GM12864 (cell line): ENCODE measurements around the gene FAM78A.

Source experiments
- DNase-seq: peaks from one replicate; pipeline ENCODE4 v3.0.0-alpha.2; 2011; ENCODE audit warnings: low read depth
- H3K4me3 ChIP-seq: 2 replicates; pipeline ENCODE4 v1.5.1; 2011; ENCODE audit warnings: mild to moderate bottlenecking, low read depth, low read length, control low read depth
- CTCF ChIP-seq: IDR thresholded peaks from 2 replicates; pipeline ENCODE4 v1.5.1; 2011; ENCODE audit warnings: low read depth, mild to moderate bottlenecking, moderate library complexity, low read length, control low read depth, inconsistent platforms; ENCODE audit errors: missing control alignments

FAM78A gene

GRCh38 chr9:131239161-131239975, 36.9 kb downstream of the FAM78A start:
- no peak overlapping the region for H3K4me3 ChIP-seq
- TF ChIP-seq CTCF, result no peak
- no peak for DNase-seq

GRCh38 chr9:131238402-131239021, 37.8 kb downstream of the FAM78A start:
- DNase-seq, result no peak
- no peak for TF ChIP-seq CTCF
- no peak overlapping the region for H3K4me3 ChIP-seq

GRCh38 chr9:131237931-131238401, 38.3 kb downstream of the FAM78A start:
- DNase-seq, result peak; percentile 74
- no peak overlapping the region; the same call in 1 of the 2 replicates for H3K4me3 ChIP-seq
- no peak for TF ChIP-seq CTCF

GRCh38 chr9:131237291-131237690, 39.0 kb downstream of the FAM78A start:
- DNase-seq, result no peak
- H3K4me3 ChIP-seq, result no peak overlapping the region
- TF ChIP-seq CTCF, result no peak

- no peak for TF ChIP-seq CTCF
- DNase-seq, result no peak
These were observed 39.5 kb downstream of the FAM78A start for GRCh38 chr9:131236761-131237160.

GRCh38 chr9:131236161-131236560, 40.1 kb downstream of the FAM78A start:
- no peak overlapping the region for H3K4me3 ChIP-seq
- no peak for TF ChIP-seq CTCF
- no peak for DNase-seq

More at GRCh38 chr9:131236761-131237160, 39.5 kb downstream of the FAM78A start:
- no peak overlapping the region for H3K4me3 ChIP-seq

GRCh38 chr9:131235480-131235851, 40.8 kb downstream of the FAM78A start:
- no peak for DNase-seq
- TF ChIP-seq CTCF, result no peak
- H3K4me3 ChIP-seq, result no peak overlapping the region
